BLaER1 treated with 17β-estradiol and CSF1 and Interleukin-3, amounts not matched to agents 10 nM and 100 nM (cell line): ENCODE measurements around the gene NKAPL.
A peak's percentile ranks its signal among the peaks of the same experiment; 100 is the strongest.

Source experiments
- H3K27ac ChIP-seq, 11 experiments: shearing (Covaris generic); formaldehyde crosslinking; 2 replicates each; pipeline ENCODE4 v1.8.1; 2022
- H3K27me3 ChIP-seq, 11 experiments: shearing (Covaris generic); formaldehyde crosslinking; 2 replicates each; pipeline ENCODE4 v1.8.1; 2022
- H3K36me3 ChIP-seq, 11 experiments: shearing (Covaris generic); formaldehyde crosslinking; 2 replicates each; pipeline ENCODE4 v1.8.1; 2022
- H3K4me1 ChIP-seq, 10 experiments: shearing (Covaris generic); formaldehyde crosslinking; 2 replicates each; pipeline ENCODE4 v1.8.1; 2022
- H3K4me2 ChIP-seq, 11 experiments: shearing (Covaris generic); formaldehyde crosslinking; 2 replicates each; pipeline ENCODE4 v1.8.1; 2022
- H3K4me3 ChIP-seq, 10 experiments: shearing (Covaris generic); formaldehyde crosslinking; 2 replicates each; pipeline ENCODE4 v1.8.1; 2022
- H3K9ac ChIP-seq, 11 experiments: shearing (Covaris generic); formaldehyde crosslinking; 2 replicates each; pipeline ENCODE4 v1.8.1; 2022
- H3K9me3 ChIP-seq, 11 experiments: shearing (Covaris generic); formaldehyde crosslinking; replicated peaks in 1 of 11; 2 replicates each; pipeline ENCODE4 v1.8.1; 2022
- H4K20me1 ChIP-seq, 11 experiments: shearing (Covaris generic); formaldehyde crosslinking; 2 replicates each; pipeline ENCODE4 v1.8.1; 2022
- Cebpa-rat ChIP-seq, 11 experiments: shearing (Covaris generic); IDR thresholded peaks; 2 replicates each; pipeline ENCODE4 v1.8.1; 2022

Gene NKAPL

DNA sequence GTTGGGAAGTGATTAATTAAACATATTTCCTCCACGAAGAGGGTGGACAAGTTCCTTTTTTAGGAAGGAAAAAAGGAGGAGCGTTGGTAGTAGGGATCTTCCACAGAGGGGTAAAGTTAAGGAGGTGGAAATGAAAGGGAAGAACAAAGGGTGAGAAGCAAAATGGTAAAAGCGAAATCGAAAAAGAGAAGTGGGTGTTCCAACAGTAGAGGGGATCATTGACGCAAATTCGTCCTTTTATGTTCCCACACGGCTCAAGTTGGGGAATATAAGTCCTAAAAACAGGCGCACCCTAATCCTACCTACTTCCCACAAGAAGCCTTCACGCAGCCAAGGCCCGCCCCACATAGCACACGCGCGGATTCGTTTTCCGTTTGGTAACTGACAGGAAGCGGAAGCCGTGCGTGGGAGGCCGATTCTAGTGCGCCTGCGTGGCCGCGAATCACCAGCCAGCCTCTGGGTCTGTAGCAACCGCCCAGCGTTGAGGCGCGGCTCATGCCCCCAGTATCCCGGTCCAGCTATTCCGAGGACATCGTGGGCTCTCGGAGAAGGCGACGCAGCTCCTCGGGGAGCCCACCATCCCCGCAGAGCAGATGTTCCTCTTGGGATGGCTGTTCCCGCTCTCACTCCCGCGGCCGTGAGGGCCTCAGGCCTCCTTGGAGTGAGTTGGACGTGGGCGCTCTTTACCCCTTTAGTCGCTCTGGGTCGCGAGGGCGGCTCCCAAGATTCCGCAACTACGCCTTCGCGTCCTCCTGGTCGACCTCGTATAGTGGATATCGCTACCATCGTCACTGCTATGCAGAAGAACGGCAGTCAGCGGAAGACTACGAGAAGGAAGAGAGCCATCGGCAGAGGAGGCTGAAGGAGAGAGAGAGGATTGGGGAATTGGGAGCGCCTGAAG, at the start of gene NKAPL:
NKAPL (plus strand) TSS at position 421 of the 901 bp plus-strand sequence; CDS start at position 496, 75 bp downstream.
- peaks cover 0 to 8% (median 6%) of the 10 kb centered on the region in 11 experiments; a peak in 11 of 22 replicates for H3K9me3 ChIP-seq
- H3K36me3 ChIP-seq, result no peaks in the 10 kb centered on the region
- TF ChIP-seq Cebpa-rat (IDR thresholded peaks at IDR 0.05), result no peak
- H3K4me2 ChIP-seq, result peak within 1 kb of the TSS in 5 of 11 experiments; percentile 29 to 49 (median 34); a peak in 4 of 22 replicates
- H3K4me1 ChIP-seq, result peaks cover 0 to 19% (median 5%) of the 10 kb centered on the region in 10 experiments; a peak in 16 of 20 replicates
- H4K20me1 ChIP-seq, result no peaks in the 10 kb centered on the region
- no peak within 1 kb of the TSS for H3K4me3 ChIP-seq
- H3K27ac ChIP-seq, result no peak within 1 kb of the TSS
- no peaks in the 10 kb centered on the region for H3K27me3 ChIP-seq
- H3K9ac ChIP-seq, result no peak within 1 kb of the TSS

DNA sequence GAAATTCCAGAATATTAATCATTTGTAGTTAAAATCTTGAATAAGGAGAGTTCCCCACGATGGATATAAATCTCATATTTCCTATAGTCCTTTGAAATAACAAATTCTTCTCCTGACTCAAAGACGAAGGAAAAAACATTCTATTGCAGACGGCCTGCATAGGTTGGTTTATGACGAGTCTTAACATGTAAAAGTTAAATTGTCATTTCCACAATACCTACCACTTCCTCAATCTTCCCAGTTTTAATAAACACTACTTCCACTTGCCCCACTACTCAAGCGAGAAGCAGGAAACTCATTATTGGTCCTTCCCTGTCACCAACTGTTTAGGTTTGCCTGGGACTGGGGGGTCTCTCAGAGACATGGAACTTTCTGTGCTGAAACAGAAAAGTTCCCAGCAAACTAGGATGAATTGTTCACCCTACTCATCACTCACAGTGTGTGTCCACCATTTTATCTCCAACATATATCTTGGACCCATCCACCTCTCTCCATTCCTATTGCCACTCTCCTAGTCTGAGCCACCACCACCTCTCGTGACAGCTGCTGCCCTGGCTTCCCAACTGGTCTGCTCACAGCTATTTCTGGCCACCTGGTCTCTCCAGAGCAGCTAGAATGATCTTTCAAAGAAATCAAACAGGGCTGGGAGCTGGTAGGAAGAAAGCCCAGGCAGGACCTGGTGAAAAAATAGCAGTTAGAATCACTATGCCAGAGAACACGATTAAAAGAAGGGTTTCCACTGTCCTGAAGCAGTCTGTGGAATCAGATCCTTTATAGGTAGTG, 49.2 kb upstream of the NKAPL start:
- peaks cover 59 to 76% (median 64%) of the 10 kb centered on the region in 11 experiments for H3K27me3 ChIP-seq

DNA sequence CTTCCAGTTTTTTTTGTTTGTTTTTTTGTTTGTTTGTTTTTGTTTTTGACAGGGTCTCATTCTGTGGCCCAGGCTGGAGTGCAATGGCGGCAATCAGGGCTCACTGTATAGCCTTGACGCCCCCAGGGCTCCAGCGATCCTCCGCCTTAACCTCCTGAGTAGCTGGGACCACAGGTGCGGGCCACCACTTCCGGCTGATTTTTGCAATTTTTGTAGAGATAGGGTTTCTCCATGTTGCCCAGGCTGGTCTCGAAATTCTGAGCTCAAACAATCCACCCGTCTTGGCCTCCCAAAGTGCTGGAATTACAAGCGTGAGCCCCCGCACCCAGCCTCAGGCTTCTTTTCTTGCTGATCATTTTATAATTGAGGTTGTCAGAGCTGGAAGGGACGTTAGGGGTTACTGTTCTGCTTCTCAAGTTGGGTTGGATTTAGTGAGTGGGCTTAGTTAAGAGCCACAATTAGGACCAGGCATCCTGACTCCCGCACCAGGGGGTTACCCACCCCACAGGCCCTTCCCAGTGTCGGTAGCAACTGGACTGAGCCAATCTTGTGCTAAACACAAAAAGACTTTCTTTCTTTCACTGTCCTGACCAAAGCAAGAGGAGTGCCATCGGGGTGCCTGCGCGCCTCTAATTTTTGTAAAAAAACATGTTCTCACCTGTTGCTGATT, 47.1 kb upstream of the NKAPL start:
- Histone ChIP-seq H3K9ac (no peak overlapping the region), H3K36me3 (no peaks in the 10 kb centered on the region; a peak in 1 of 22 replicates), H3K4me3 (peak overlapping the region in 4 of 10 experiments; percentile 20 to 35 (median 26); a peak in 4 of 20 replicates), H4K20me1 (no peaks in the 10 kb centered on the region), H3K27ac (no peak overlapping the region), H3K4me2 (peak overlapping the region in 7 of 11 experiments; percentile 25 to 75 (median 46); a peak in 10 of 22 replicates), H3K27me3 (peaks cover 76 to 93% (median 85%) of the 10 kb centered on the region in 11 experiments), H3K4me1 (peaks cover 0 to 15% (median 3%) of the 10 kb centered on the region in 10 experiments; a peak in 5 of 20 replicates), H3K9me3 (peaks cover 15 to 49% (median 34%) of the 10 kb centered on the region in 11 experiments)
- TF ChIP-seq Cebpa-rat (IDR thresholded peaks at IDR 0.05), result no peak

More for the DNA sequence above, 49.2 kb upstream of the NKAPL start:
- Histone ChIP-seq H3K9ac (no peak overlapping the region), H3K36me3 (no peaks in the 10 kb centered on the region; a peak in 1 of 22 replicates), H3K4me2 (no peak overlapping the region), H4K20me1 (no peaks in the 10 kb centered on the region), H3K4me3 (no peak overlapping the region), H3K9me3 (peaks cover 21 to 45% (median 35%) of the 10 kb centered on the region in 11 experiments), H3K27ac (no peak overlapping the region), H3K4me1 (peaks cover 0 to 15% (median 3%) of the 10 kb centered on the region in 10 experiments; a peak in 5 of 20 replicates)
- TF ChIP-seq Cebpa-rat (IDR thresholded peaks at IDR 0.05), result no peak

DNA sequence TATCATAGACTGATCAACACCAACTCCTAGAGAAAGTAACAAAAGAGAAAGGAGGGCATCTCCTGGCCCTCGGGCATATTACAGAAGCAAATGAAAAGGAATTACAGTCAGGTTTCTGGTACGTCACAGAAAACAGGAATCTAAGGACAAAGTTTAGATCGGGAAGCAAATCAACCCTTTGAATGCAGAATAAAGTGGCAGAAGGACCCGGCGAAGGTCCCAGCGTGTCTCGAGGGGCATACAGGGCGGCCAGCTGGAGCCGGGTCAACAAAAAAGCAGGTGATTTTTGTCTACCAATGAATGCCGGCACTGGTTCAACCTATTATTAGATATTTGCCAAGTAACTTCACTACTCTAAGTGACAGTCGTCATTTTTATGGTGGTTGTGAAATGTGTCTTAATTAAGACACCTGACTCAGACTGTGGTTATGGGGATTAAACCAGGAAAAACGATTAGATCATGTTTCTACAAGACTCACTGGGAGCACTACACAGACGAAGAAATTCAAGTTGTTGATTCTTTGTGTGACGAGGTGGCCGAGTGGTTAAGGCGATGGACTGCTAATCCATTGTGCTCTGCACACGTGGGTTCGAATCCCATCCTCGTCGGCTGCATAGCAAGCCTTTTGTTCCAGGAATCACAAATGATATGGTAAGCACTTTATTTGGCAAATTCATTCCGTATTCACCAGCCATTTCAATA, 46.4 kb upstream of the NKAPL start:
- no peaks in the 10 kb centered on the region; a peak in 1 of 22 replicates for H3K36me3 ChIP-seq
- TF ChIP-seq Cebpa-rat (IDR thresholded peaks at IDR 0.05), result no peak
- peak overlapping the region in 4 of 10 experiments; percentile 20 to 35 (median 26); a peak in 4 of 20 replicates for H3K4me3 ChIP-seq
- H4K20me1 ChIP-seq, result no peaks in the 10 kb centered on the region
- H3K4me2 ChIP-seq, result peak overlapping the region in 7 of 11 experiments; percentile 25 to 75 (median 46); a peak in 13 of 22 replicates
- H3K4me1 ChIP-seq, result peaks cover 0 to 15% (median 3%) of the 10 kb centered on the region in 10 experiments; a peak in 5 of 20 replicates
- H3K27ac ChIP-seq, result no peak overlapping the region
- H3K9ac ChIP-seq, result no peak overlapping the region
- peaks cover 71 to 93% (median 87%) of the 10 kb centered on the region in 11 experiments for H3K27me3 ChIP-seq
- peaks cover 8 to 42% (median 27%) of the 10 kb centered on the region in 11 experiments for H3K9me3 ChIP-seq

DNA sequence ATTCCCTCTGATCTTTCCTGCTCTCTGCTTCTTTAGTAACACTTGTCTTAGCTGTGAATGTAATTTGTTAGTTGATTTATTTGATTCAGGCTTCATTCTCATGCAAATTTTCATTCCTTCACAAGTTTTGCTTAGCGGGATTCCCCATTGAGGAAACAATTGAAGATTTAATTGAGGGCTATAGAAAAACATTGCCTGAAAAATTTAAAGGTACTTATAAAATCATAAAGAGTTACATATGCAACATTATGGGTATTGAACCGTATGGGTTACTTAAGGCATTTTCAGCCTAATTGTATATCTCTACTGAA, 45.9 kb upstream of the NKAPL start:
- H3K4me2 ChIP-seq, result peak overlapping the region in 4 of 11 experiments; percentile 46 to 75 (median 60); a peak in 8 of 22 replicates
- H3K27me3 ChIP-seq, result peaks cover 73 to 93% (median 87%) of the 10 kb centered on the region in 11 experiments
- 0 out of 20 replicates have a peak overlapping the region, but pooled peaks of 2 of the 10 experiments have one; percentile 20 to 35 for H3K4me3 ChIP-seq
- peaks cover 3 to 41% (median 22%) of the 10 kb centered on the region in 11 experiments for H3K9me3 ChIP-seq
- peaks cover 0 to 18% (median 4%) of the 10 kb centered on the region in 10 experiments; a peak in 6 of 20 replicates for H3K4me1 ChIP-seq
- H3K27ac ChIP-seq, result no peak overlapping the region
- H3K9ac ChIP-seq, result no peak overlapping the region
- no peaks in the 10 kb centered on the region for H4K20me1 ChIP-seq
- H3K36me3 ChIP-seq, result no peaks in the 10 kb centered on the region
- TF ChIP-seq Cebpa-rat (IDR thresholded peaks at IDR 0.05), result no peak

DNA sequence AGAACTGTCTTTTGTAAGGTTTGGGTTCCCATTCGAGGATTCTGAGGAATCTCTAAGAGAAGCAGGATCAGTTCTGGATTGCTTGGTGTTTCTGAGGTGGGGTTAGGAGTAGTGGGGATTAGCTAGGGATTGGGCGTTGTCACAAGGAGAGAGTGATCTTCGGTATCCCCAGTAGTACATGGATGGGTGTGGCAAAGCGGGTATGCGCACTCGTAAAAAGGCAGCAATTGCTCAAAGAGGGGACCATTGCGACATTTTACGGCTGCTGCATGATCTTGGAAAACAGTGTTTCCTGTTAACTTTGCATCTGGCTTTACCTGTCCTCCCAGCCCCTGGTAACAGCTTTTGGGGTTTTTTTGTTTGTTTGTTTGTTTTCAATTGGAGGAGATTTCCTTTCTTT, 43.7 kb upstream of the NKAPL start:
- Histone ChIP-seq H3K4me1 (peaks cover 0 to 21% (median 4%) of the 10 kb centered on the region in 10 experiments; a peak in 6 of 20 replicates), H3K36me3 (no peaks in the 10 kb centered on the region), H3K27me3 (peaks cover 78 to 100% (median 99%) of the 10 kb centered on the region in 11 experiments), H3K4me3 (no peak overlapping the region), H3K9me3 (peaks cover 0 to 40% (median 13%) of the 10 kb centered on the region in 11 experiments; a peak in 10 of 22 replicates), H3K4me2 (peak overlapping the region in 1 of 11 experiments; percentile 11; a peak in 1 of 22 replicates), H3K27ac (no peak overlapping the region), H4K20me1 (no peaks in the 10 kb centered on the region), H3K9ac (no peak overlapping the region)
- no peak for TF ChIP-seq Cebpa-rat (IDR thresholded peaks at IDR 0.05)

DNA sequence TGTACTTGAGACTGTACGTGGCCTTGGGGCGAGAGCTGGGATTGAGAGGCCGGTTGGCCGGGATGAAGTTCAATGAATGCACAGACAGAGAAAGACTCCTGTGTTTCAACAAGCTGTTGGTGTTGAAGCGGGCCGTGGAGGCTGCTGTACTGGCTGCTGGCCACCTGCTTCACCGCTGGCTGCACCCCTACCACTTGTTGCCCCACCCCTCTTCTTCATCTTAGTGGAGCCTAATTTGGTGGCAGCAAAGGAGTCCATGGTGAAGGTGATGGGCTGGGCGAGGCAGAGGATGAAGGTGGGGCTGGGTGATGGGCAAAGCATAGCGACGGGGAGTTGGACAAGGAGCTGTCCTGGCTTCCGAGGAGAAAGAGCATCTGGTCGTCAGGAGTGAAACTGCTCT, 41.2 kb upstream of the NKAPL start:
- TF ChIP-seq Cebpa-rat (IDR thresholded peaks at IDR 0.05), result no peak
- 0 out of 20 replicates have a peak overlapping the region, but pooled peaks of 3 of the 10 experiments have one; percentile 42 to 54 (median 42) for H3K4me3 ChIP-seq
- H3K4me2 ChIP-seq, result peak overlapping the region in 10 of 11 experiments; percentile 18 to 66 (median 47); a peak in 11 of 22 replicates
- no peaks in the 10 kb centered on the region for H4K20me1 ChIP-seq
- peaks cover 0 to 23% (median 1%) of the 10 kb centered on the region in 11 experiments; a peak in 6 of 22 replicates for H3K9me3 ChIP-seq
- H3K4me1 ChIP-seq, result peaks cover 0 to 13% (median 2%) of the 10 kb centered on the region in 10 experiments; a peak in 6 of 20 replicates
- no peak overlapping the region for H3K9ac ChIP-seq
- H3K27me3 ChIP-seq, result peaks cover 54 to 91% (median 80%) of the 10 kb centered on the region in 11 experiments
- H3K27ac ChIP-seq, result no peak overlapping the region
- no peaks in the 10 kb centered on the region for H3K36me3 ChIP-seq
